H9 (cell line): ENCODE results near the gene TMEM108. TPM values are rescaled to one million over a fixed set of nuclear protein-coding genes. Genes with fewer than 3 reads are reported as not detected.

Experiments used
- DNase-seq: peaks from one replicate; pipeline ENCODE4 v3.0.0-alpha.2; 2017
- H2AFZ ChIP-seq: one replicate; pipeline ENCODE4 v1.6.1; 2013; ENCODE audit warnings: mild to moderate bottlenecking, low read length, control low read depth, moderate library complexity
- H2AK5ac ChIP-seq: 2 replicates; pipeline ENCODE4 v1.6.1; 2013; ENCODE audit warnings: low read length, control low read depth, mixed read lengths; ENCODE audit not compliant: insufficient read length
- H2BK120ac ChIP-seq: one replicate; pipeline ENCODE4 v1.6.1; 2013; ENCODE audit warnings: low read depth, mild to moderate bottlenecking, low read length, control low read depth, inconsistent platforms; ENCODE audit not compliant: poor library complexity, severe bottlenecking
- H2BK12ac ChIP-seq: 2 replicates; pipeline ENCODE4 v1.6.1; 2013; ENCODE audit warnings: low read length, control low read depth, mixed read lengths, low read depth; ENCODE audit not compliant: insufficient read length
- H2BK15ac ChIP-seq: 2 replicates; pipeline ENCODE4 v1.6.1; 2013; ENCODE audit warnings: low read depth, low read length, control low read depth
- H2BK20ac ChIP-seq: one replicate; pipeline ENCODE4 v1.6.1; 2013; ENCODE audit warnings: low read depth, mild to moderate bottlenecking, low read length, control low read depth, inconsistent platforms; ENCODE audit not compliant: poor library complexity, severe bottlenecking
- H2BK5ac ChIP-seq: 2 replicates; pipeline ENCODE4 v1.6.1; 2013; ENCODE audit warnings: low read length, control low read depth, mixed read lengths; ENCODE audit not compliant: insufficient read length
- H3K14ac ChIP-seq: 2 replicates; pipeline ENCODE4 v1.6.1; 2013; ENCODE audit warnings: low read length, control low read depth; ENCODE audit not compliant: insufficient read depth
- H3K18ac ChIP-seq: 2 replicates; pipeline ENCODE4 v1.6.1; 2013; ENCODE audit warnings: low read depth, mild to moderate bottlenecking, mixed read lengths, low read length, control low read depth; ENCODE audit not compliant: insufficient read length
- H3K23ac ChIP-seq: 2 replicates; pipeline ENCODE4 v1.6.1; 2013; ENCODE audit warnings: low read length, control low read depth, mixed read lengths, low read depth; ENCODE audit not compliant: insufficient read length
- H3K23me2 ChIP-seq: 2 replicates; pipeline ENCODE4 v1.6.1; 2013; ENCODE audit warnings: low read depth, mild to moderate bottlenecking, mixed read lengths, low read length, control low read depth; ENCODE audit not compliant: insufficient read length, poor library complexity, severe bottlenecking
- H3K27ac ChIP-seq: 2 replicates; pipeline ENCODE4 v1.5.1; 2013; ENCODE audit warnings: low read length, control low read depth, mixed read lengths, low read depth; ENCODE audit not compliant: insufficient read length
- H3K27me3 ChIP-seq: 2 replicates; pipeline ENCODE4 v1.6.1; 2013; ENCODE audit warnings: low read length, control low read depth, inconsistent platforms; ENCODE audit not compliant: insufficient read depth
- H3K4ac ChIP-seq: 2 replicates; pipeline ENCODE4 v1.6.1; 2013; ENCODE audit warnings: low read depth, mild to moderate bottlenecking, control low read depth, inconsistent platforms, low read length, moderate library complexity
- H3K4me1 ChIP-seq: 2 replicates; pipeline ENCODE4 v1.6.1; 2013; ENCODE audit warnings: low read length, control low read depth, inconsistent platforms; ENCODE audit not compliant: insufficient read depth
- H3K4me2 ChIP-seq: 2 replicates; pipeline ENCODE4 v1.6.1; 2013; ENCODE audit warnings: low read length, control low read depth, mixed read lengths; ENCODE audit not compliant: insufficient read length, insufficient read depth
- H3K56ac ChIP-seq: 2 replicates; pipeline ENCODE4 v1.6.1; 2013; ENCODE audit warnings: low read depth, mild to moderate bottlenecking, mixed read lengths, low read length, control low read depth; ENCODE audit not compliant: insufficient read length
- H3K79me1 ChIP-seq: 2 replicates; pipeline ENCODE4 v1.6.1; 2013; ENCODE audit warnings: low read depth, mild to moderate bottlenecking, moderate library complexity, low read length, control low read depth, inconsistent platforms; ENCODE audit not compliant: insufficient read depth, poor library complexity, severe bottlenecking
- H3K79me2 ChIP-seq: 2 replicates; pipeline ENCODE4 v1.6.1; 2013; ENCODE audit warnings: low read length, control low read depth, inconsistent platforms; ENCODE audit not compliant: insufficient read depth
- H3K9ac ChIP-seq: 2 replicates; pipeline ENCODE4 v1.6.1; 2013; ENCODE audit warnings: low read length, control low read depth, mixed read lengths; ENCODE audit not compliant: insufficient read length; ENCODE audit errors: extremely low read depth
- H3K9me3 ChIP-seq: one replicate; pipeline ENCODE4 v1.6.1; 2013; ENCODE audit warnings: low read depth, low read length, inconsistent platforms; ENCODE audit not compliant: control insufficient read depth
- H3T11ph ChIP-seq: one replicate; pipeline ENCODE4 v1.6.1; 2013; ENCODE audit warnings: mild to moderate bottlenecking, low read length, control low read depth, inconsistent platforms
- H4K20me1 ChIP-seq: one replicate; pipeline ENCODE4 v1.6.1; 2013; ENCODE audit not compliant: control insufficient read depth, insufficient read length, insufficient read depth
- H4K5ac ChIP-seq: 2 replicates; pipeline ENCODE4 v1.6.1; 2013; ENCODE audit warnings: low read depth, mild to moderate bottlenecking, mixed read lengths, low read length, control low read depth; ENCODE audit not compliant: insufficient read length
- H4K8ac ChIP-seq: replicated peaks from 2 replicates; pipeline ENCODE4 v1.6.1; 2013; ENCODE audit warnings: low read length, control low read depth, mixed read lengths, low read depth; ENCODE audit not compliant: insufficient read length
- H4K91ac ChIP-seq: 2 replicates; pipeline ENCODE4 v1.6.1; 2013; ENCODE audit warnings: low read depth, mild to moderate bottlenecking, moderate library complexity, mixed read lengths, low read length, control low read depth; ENCODE audit not compliant: insufficient read length
- H3K27ac Mint-ChIP-seq, 3 experiments: 2 replicates in 2 of 3; 3 replicates in 1 of 3; pipeline ENCODE4 v1.8.0; 2020 to 2021; ENCODE audit warnings: mixed read lengths in 3 of 3, mild to moderate bottlenecking in 1 of 3, moderate library complexity in 1 of 3
- H3K27me3 Mint-ChIP-seq: 2 replicates; pipeline ENCODE4 v1.8.0; 2021; ENCODE audit warnings: low read depth, mild to moderate bottlenecking, moderate library complexity, mixed read lengths
- H3K36me3 Mint-ChIP-seq, 3 experiments: 2 replicates in 2 of 3; 3 replicates in 1 of 3; pipeline ENCODE4 v1.8.0; 2020 to 2021; ENCODE audit warnings: low read depth in 3 of 3, mixed read lengths in 3 of 3; ENCODE audit not compliant: insufficient read depth in 1 of 3
- H3K4me1 Mint-ChIP-seq, 2 experiments: 2 replicates each; pipeline ENCODE4 v1.8.0; 2020; ENCODE audit warnings: mixed read lengths in 2 of 2
- H3K4me3 Mint-ChIP-seq, 2 experiments: 2 replicates in 1 of 2; 3 replicates in 1 of 2; pipeline ENCODE4 v1.8.0; 2020 to 2021; ENCODE audit warnings: mild to moderate bottlenecking in 2 of 2, mixed read lengths in 2 of 2, moderate library complexity in 1 of 2
- H3K9me3 Mint-ChIP-seq, 2 experiments: 2 replicates in 1 of 2; 3 replicates in 1 of 2; pipeline ENCODE4 v1.8.0; 2020; ENCODE audit warnings: mild to moderate bottlenecking in 2 of 2, mixed read lengths in 2 of 2, moderate library complexity in 1 of 2
- CTCF ChIP-seq: fragments of 200-600 bp; sonication (generic); conservative IDR thresholded peaks from 3 replicates; pipeline ENCODE4 v1.8.0; 2021; ENCODE audit warnings: antibody characterized with exemption, mild to moderate bottlenecking
- WGBS: extraction: QIAGEN DNeasy Blood & Tissue Kit; methylation state at CpG from one replicate; pipeline ENCODE4 v1.1.7; 2013; ENCODE audit warnings: missing lambda C conversion rate, low lambda C conversion rate, mixed read lengths; ENCODE audit not compliant: insufficient read length; ENCODE audit errors: extremely low coverage; 5-methylcytosine and 5-hydroxymethylcytosine counted together
- total RNA-seq: library from RNA; stranded (reverse); gene quantifications from 2 replicates; pipeline ENCODE4 v1.2.1, GENCODE V29; 2021

Gene TMEM108
- total RNA-seq, 1 experiment from 2014 or later = 5.0 TPM

GRCh38 chr3:133362539-133362938 is 324.3 kb downstream of the TMEM108 start:
- H3K36me3 Mint-ChIP-seq = no peaks in the 10 kb centered on the region
- no peak for TF ChIP-seq CTCF
- no CpG with 5 or more reads among the region's 4 CpGs for WGBS

More at GRCh38 chr3:133362539-133362938, 324.3 kb downstream of the TMEM108 start:
- Histone ChIP-seq H3T11ph (no peak overlapping the region), H3K23ac (no peak overlapping the region), H3K23me2 (no peaks in the 10 kb centered on the region), H3K79me1 (no peaks in the 10 kb centered on the region), H2BK20ac (no peak overlapping the region), H2BK5ac (no peak overlapping the region), H3K27me3 (no peaks in the 10 kb centered on the region; the same call in 1 of the 2 replicates), H3K9me3 (no peaks in the 10 kb centered on the region), H2BK15ac (no peak overlapping the region), H4K8ac (no peak overlapping the region), H3K4me2 (no peak overlapping the region), H3K79me2 (no peaks in the 10 kb centered on the region), H2AK5ac (no peak overlapping the region), H3K4ac (no peak overlapping the region), H4K20me1 (no peaks in the 10 kb centered on the region), H2AFZ (no peak overlapping the region), H2BK12ac (no peak overlapping the region), H3K14ac (no peak overlapping the region), H3K4me1 (peaks cover 2% of the 10 kb centered on the region; the same call in 1 of the 2 replicates), H4K91ac (no peak overlapping the region), H3K56ac (no peak overlapping the region), H2BK120ac (no peak overlapping the region), H4K5ac (no peak overlapping the region), H3K9ac (no peak overlapping the region), H3K18ac (no peak overlapping the region), H3K27ac (no peak overlapping the region)
- H3K27ac Mint-ChIP-seq = no peak overlapping the region; a peak in 1 of 7 replicates
- no peak overlapping the region for H3K4me3 Mint-ChIP-seq
- no peak for DNase-seq
- no peaks in the 10 kb centered on the region for H3K9me3 Mint-ChIP-seq
- no peaks in the 10 kb centered on the region for H3K27me3 Mint-ChIP-seq
- H3K4me1 Mint-ChIP-seq = peaks cover 12 to 13% of the 10 kb centered on the region in 2 experiments
